Fibroblast of skin of abdomen (primary cell): Measurements from ENCODE around the gene PIP5K1A.

Source experiments
- DNase-seq: peaks from one replicate; pipeline ENCODE4 v3.0.0-alpha.2; 2013

Gene PIP5K1A

GRCh38 chr1:151289080-151289935 lies 91.0 kb downstream of the PIP5K1A start:
- no peak for DNase-seq

- DNase-seq: no peak
These were observed 91.8 kb downstream of the PIP5K1A start for GRCh38 chr1:151289991-151290708.

- DNase-seq: no peak
These were observed 92.5 kb downstream of the PIP5K1A start for GRCh38 chr1:151290709-151291303.

- DNase-seq: no peak
These were observed 94.1 kb downstream of the PIP5K1A start for GRCh38 chr1:151292207-151293030.

GRCh38 chr1:151293093-151293492 lies 94.7 kb downstream of the PIP5K1A start:
- no peak for DNase-seq

GRCh38 chr1:151294742-151295462 lies 96.5 kb downstream of the PIP5K1A start:
- no peak for DNase-seq
